Thoracic aorta (tissue), 2 donors: ENCODE measurements around the gene CD247. TPM values are rescaled to one million over a fixed set of nuclear protein-coding genes. Genes with fewer than 3 reads are reported as not detected.

ENCODE experiments used
- ATAC-seq: fragments of 150-250 bp; one replicate; pipeline ENCODE4 v1.8.0; 2017; ENCODE audit warnings: low read depth; ENCODE audit not compliant: insufficient number of reproducible peaks, low FRiP score
- DNase-seq: peaks from one replicate; pipeline ENCODE4 v3.0.0-alpha.2; 2020; ENCODE audit warnings: low spot score
- H3K27ac ChIP-seq, 2 donors: fragments of 200-600 bp; sonication (generic); 1 replicate in 1 of 2; 2 replicates in 1 of 2; pipeline ENCODE4 v1.5.1; 2016; ENCODE audit warnings: mild to moderate bottlenecking in 2 of 2, moderate library complexity in 2 of 2
- H3K27me3 ChIP-seq: fragments of 200-600 bp; sonication (generic); replicated peaks from 2 replicates; pipeline ENCODE4 v1.6.0; 2016; ENCODE audit warnings: mild to moderate bottlenecking; ENCODE audit not compliant: insufficient read depth
- H3K36me3 ChIP-seq: fragments of 200-600 bp; sonication (generic); one replicate; pipeline ENCODE4 v1.5.1; 2016
- H3K4me1 ChIP-seq, 2 donors: fragments of 200-600 bp; sonication (generic); 1 replicate in 1 of 2; 2 replicates in 1 of 2; pipeline versions ENCODE4 v1.5.1 to v1.6.0; 2016; ENCODE audit warnings: low read depth in 2 of 2, mild to moderate bottlenecking in 1 of 2; ENCODE audit not compliant: control insufficient read depth in 1 of 2
- H3K4me3 ChIP-seq: fragments of 200-600 bp; sonication (generic); 2 replicates; pipeline ENCODE4 v1.5.1; 2016; ENCODE audit warnings: mild to moderate bottlenecking
- H3K9me3 ChIP-seq: fragments of 200-600 bp; sonication (generic); 2 replicates; pipeline ENCODE4 v1.5.1; 2016
- total RNA-seq, 2 donors: library from RNA; depleted of rRNA; stranded (reverse); fragments of >200 nt; gene quantifications; one replicate each; pipeline versions ENCODE4 v1.1.0 to v1.2.3, GENCODE V29; 2016
- TF ChIP-seq, protein P1 (sequence below): fragments of 200-600 bp; sonication (generic); IDR thresholded peaks from one replicate; pipeline ENCODE4 v1.5.1; 2019; ENCODE audit warnings: antibody characterized with exemption

CD247 gene
- total RNA-seq, 2 donors from 2014 or later, result 1.6 to 8.5 TPM

DNA sequence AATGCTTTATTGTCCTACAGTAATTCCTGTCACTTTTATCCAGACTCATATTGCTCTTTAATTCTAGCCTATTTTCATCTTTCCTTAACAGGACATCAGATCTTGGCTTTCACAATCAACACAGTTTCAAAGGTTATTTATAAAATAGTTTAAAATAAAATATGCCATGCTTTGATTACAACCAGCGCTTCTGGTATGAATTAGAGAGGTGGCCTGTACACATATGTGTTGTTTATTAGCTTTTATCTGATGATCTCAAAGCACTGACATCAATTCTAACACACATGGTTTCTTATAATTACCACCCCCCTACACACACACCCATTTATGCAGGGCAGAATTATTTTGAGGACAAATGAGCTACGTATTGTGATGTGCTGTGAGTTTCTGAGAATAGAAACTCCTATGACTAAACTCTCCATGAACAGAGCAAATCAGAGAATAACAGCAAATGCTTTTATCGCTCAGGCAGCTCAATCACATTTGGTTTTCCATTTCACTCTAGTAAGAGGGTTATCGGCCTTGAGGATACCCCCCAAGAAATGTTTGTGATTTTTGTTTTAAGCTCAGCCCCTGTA, 18.0 kb downstream of the CD247 start:
- Histone ChIP-seq H3K27me3 (no peaks in the 10 kb centered on the region), H3K36me3 (no peaks in the 10 kb centered on the region), H3K4me1 (no peaks in the 10 kb centered on the region), H3K9me3 (no peaks in the 10 kb centered on the region), H3K4me3 (no peak overlapping the region), H3K27ac (no peak overlapping the region)
- no peak for ATAC-seq
- TF ChIP-seq, protein P1, sequence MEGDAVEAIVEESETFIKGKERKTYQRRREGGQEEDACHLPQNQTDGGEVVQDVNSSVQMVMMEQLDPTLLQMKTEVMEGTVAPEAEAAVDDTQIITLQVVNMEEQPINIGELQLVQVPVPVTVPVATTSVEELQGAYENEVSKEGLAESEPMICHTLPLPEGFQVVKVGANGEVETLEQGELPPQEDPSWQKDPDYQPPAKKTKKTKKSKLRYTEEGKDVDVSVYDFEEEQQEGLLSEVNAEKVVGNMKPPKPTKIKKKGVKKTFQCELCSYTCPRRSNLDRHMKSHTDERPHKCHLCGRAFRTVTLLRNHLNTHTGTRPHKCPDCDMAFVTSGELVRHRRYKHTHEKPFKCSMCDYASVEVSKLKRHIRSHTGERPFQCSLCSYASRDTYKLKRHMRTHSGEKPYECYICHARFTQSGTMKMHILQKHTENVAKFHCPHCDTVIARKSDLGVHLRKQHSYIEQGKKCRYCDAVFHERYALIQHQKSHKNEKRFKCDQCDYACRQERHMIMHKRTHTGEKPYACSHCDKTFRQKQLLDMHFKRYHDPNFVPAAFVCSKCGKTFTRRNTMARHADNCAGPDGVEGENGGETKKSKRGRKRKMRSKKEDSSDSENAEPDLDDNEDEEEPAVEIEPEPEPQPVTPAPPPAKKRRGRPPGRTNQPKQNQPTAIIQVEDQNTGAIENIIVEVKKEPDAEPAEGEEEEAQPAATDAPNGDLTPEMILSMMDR, result no peak
- DNase-seq, result no peak

DNA sequence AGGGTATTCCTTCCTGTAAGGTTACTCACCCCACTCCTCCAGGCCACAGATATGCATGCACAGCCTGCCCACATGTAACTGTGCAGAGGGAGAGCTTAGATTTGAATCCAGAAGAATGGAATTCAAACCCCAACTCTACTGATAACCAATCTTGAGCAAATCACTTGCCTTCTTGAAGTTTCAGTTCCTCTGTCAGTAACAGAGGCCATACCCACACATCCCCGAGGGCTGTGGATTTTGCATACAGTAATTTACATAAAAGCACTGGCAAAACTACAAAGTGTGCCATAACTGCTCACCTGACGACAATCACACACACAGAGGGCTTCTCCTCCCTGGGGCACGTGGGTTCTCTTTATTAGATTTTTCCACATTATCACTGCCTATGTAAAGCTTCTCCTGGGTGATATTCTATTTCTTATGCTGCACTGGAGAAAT, 18.6 kb downstream of the CD247 start:
- DNase-seq, result no peak
- Histone ChIP-seq H3K4me1 (no peaks in the 10 kb centered on the region), H3K27me3 (no peaks in the 10 kb centered on the region), H3K9me3 (no peaks in the 10 kb centered on the region), H3K4me3 (no peak overlapping the region), H3K27ac (no peak overlapping the region), H3K36me3 (no peaks in the 10 kb centered on the region)
- TF ChIP-seq, protein P1, result no peak
- no peak for ATAC-seq

DNA sequence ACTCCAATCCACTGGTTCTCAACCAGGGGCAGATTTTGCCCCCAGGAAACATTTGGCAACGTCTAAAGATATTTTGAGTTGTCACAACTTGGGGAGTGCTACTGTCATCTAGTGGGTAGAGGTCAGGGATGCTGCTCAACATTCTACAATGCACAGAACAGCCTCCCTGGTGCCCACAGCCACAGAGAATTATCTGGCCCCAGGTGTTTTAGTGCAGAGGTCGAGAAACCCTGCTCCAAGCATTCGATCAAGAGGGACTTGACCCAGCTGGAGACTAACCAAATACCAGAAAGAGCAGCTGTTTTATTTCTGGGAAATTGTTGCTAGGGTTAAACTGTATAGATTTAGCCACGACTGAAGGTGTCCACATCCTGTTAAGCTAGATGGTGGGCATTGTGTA, 19.2 kb downstream of the CD247 start:
- TF ChIP-seq, protein P1, result no peak

DNA sequence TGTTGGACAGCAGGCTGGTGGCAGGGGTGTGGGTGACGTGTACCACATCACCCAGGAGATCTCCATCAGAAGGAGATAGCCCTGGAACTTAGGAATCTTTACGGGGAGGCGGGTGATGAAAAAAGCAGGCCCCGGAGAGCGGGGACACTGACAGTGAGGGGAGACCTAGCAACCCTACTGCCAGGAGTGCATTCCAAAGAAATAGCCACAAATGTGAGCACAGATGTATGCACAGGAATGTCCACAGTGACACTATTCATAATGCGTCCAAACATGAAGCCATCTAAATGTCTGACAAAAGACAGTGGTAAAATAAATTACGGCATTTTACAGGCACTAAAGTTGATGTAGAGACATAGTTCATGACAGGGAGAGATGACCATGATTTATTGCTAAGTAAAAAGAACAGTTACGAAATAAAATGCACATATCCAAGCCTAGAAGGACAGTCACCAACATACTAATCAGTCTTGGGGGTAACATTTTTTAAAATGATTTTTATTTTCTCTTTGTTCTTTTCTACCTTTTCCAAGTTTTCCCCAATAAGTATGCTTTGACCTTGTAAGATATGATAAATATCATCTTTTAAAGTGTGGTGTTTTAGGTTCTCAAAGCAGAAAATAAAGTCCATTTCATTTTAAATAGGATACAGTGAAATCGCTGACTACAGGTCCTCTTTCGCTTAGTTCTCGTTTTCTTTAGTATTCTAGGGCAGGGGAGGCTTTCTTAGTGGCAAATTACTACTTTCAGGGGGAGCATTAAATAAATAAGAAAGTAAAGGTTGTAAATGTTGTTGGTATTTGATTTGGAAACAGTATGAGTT, 21.3 kb downstream of the CD247 start:
- no peaks in the 10 kb centered on the region for H3K4me1 ChIP-seq
- H3K36me3 ChIP-seq, result no peaks in the 10 kb centered on the region
- no peaks in the 10 kb centered on the region for H3K9me3 ChIP-seq
- TF ChIP-seq, protein P1, result no peak
- DNase-seq, result no peak
- no peak for ATAC-seq
- no peak overlapping the region for H3K27ac ChIP-seq
- no peak overlapping the region for H3K4me3 ChIP-seq
- no peaks in the 10 kb centered on the region for H3K27me3 ChIP-seq

More for the DNA sequence above, 19.2 kb downstream of the CD247 start:
- H3K27me3 ChIP-seq, result no peaks in the 10 kb centered on the region
- no peaks in the 10 kb centered on the region for H3K4me1 ChIP-seq
- no peak overlapping the region for H3K4me3 ChIP-seq
- no peaks in the 10 kb centered on the region for H3K36me3 ChIP-seq
- no peak for DNase-seq
- no peaks in the 10 kb centered on the region for H3K9me3 ChIP-seq
- no peak for ATAC-seq
- no peak overlapping the region for H3K27ac ChIP-seq

DNA sequence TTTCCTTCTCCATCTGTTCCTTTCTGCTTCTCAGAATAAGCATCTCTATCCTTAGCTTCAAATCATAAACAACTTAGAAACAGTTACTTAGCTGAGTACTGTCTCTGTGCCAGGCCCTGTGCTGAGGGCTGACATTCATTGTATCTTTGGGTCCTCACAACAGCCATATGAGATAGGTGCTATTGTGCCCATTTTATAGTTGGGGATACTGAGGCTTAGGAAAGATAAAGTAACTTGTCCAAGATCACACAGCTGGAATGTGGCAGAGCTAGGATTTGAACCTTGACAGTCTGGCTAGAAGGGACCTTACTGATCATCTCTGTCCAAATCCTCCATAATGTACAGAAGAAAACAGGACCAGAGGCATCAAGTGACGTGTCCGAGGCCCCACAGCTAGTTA, 25.0 kb downstream of the CD247 start:
- Histone ChIP-seq H3K27ac (no peak overlapping the region), H3K4me1 (no peaks in the 10 kb centered on the region), H3K36me3 (no peaks in the 10 kb centered on the region), H3K9me3 (no peaks in the 10 kb centered on the region), H3K27me3 (no peaks in the 10 kb centered on the region), H3K4me3 (no peak overlapping the region)
- DNase-seq, result no peak
- TF ChIP-seq, protein P1, result no peak
- no peak for ATAC-seq
